GM12873 (cell line): ENCODE results near the gene CDHR3.

Experiments used
- CTCF ChIP-seq: IDR thresholded peaks from 2 replicates; pipeline ENCODE4 v1.5.1; 2012; ENCODE audit warnings: low read depth, mild to moderate bottlenecking, moderate library complexity, low read length, control low read depth; ENCODE audit not compliant: insufficient read depth; ENCODE audit errors: missing control alignments

Gene CDHR3

DNA sequence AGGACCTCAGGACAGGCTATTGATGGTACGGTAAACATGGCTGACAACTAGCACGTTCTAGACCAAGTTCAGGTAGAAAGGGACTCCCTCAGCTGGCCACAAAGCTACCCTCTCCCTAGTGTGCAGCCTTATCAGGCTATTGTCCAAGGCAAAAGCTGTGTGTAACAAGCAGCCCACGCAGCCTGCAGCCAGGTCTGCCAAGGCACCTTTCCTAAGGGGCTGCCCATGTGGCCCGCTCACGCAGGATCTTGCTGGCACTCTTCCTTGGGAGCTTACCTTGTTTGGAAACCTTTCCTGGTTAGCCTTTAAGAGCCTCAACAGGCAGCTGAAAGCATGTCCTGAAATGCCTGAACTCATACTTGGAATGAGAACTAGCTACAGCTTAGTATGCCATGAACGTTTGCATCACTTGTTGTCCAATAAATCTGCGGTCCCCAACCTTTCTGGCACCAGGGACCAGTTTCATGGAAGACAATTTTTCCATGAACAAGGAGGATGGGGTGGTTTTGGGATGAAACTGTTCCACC is 97.4 kb downstream of the CDHR3 start:
- TF ChIP-seq CTCF = no peak

GRCh38 chr7:106061301-106061979 is 98.4 kb downstream of the CDHR3 start:
- TF ChIP-seq CTCF = no peak

GRCh38 chr7:106062006-106062405 is 98.9 kb downstream of the CDHR3 start:
- no peak for TF ChIP-seq CTCF

GRCh38 chr7:106062521-106062931 is 99.5 kb downstream of the CDHR3 start:
- no peak for TF ChIP-seq CTCF

- no peak for TF ChIP-seq CTCF
These were observed 100.0 kb downstream of the CDHR3 start for GRCh38 chr7:106063024-106063423.

DNA sequence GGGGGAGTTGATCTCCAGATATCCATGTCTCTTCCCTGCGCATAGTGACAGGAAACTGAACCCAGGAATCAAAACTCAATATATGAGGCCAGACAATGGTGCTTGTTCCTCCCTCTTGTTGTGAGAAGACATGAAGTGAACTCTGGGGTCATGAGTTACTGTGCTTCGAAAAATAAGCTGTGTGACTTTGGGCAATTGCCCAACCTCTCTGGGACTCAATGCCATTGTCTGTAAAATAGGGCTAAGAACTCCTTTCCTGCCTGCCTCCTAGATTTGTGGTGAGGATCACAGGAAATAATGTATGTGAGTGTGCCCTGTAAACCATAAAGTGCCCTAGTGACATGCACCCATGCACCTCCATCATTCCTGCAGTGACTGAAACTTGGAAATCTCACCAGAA is 100.6 kb downstream of the CDHR3 start:
- TF ChIP-seq CTCF = no peak

GRCh38 chr7:106064316-106064715 is 101.3 kb downstream of the CDHR3 start:
- TF ChIP-seq CTCF = no peak
